ENCODE measurements around the gene NUDT6. TPM values are rescaled to one million over a fixed set of nuclear protein-coding genes. Genes with fewer than 3 reads are reported as not detected.
A peak's percentile ranks its signal among the peaks of the same experiment; 100 is the strongest.

Gene NUDT6
- total RNA-seq, 1 experiment from 2014 or later, result 4.0 TPM

- Histone ChIP-seq H4K8ac (replicated peaks; ENCODE audit: insufficient read length, low read depth, low read length) (no peak overlapping the region), H2BK5ac (ENCODE audit: insufficient read length, low read length) (no peak overlapping the region), H2BK15ac (ENCODE audit: low read depth, low read length) (no peak overlapping the region), H2BK120ac (ENCODE audit: low read depth, low read length, poor library complexity, severe bottlenecking) (no peak overlapping the region), H3K56ac (ENCODE audit: insufficient read length, low read depth, low read length) (no peak overlapping the region), H2BK20ac (ENCODE audit: low read depth, low read length, poor library complexity, severe bottlenecking) (no peak overlapping the region), H3K4me2 (ENCODE audit: insufficient read depth, insufficient read length, low read length) (no peak overlapping the region), H3K27ac (ENCODE audit: insufficient read length, low read depth, low read length) (no peak overlapping the region), H3K9me3 (ENCODE audit: control insufficient read depth, low read depth, low read length) (no peaks in the 10 kb centered on the region), H3K23ac (ENCODE audit: insufficient read length, low read depth, low read length) (no peak overlapping the region), H3K27me3 (ENCODE audit: insufficient read depth, low read length) (no peaks in the 10 kb centered on the region), H2AFZ (ENCODE audit: low read length) (no peak overlapping the region), H3K9ac (ENCODE audit: extremely low read depth, insufficient read length, low read length) (no peak overlapping the region), H3K18ac (ENCODE audit: insufficient read length, low read depth, low read length) (no peak overlapping the region), H3K4me1 (ENCODE audit: insufficient read depth, low read length) (peaks cover 20% of the 10 kb centered on the region), H4K20me1 (ENCODE audit: control insufficient read depth, insufficient read depth, insufficient read length) (no peaks in the 10 kb centered on the region), H3K79me2 (ENCODE audit: insufficient read depth, low read length) (peaks cover 62% of the 10 kb centered on the region), H3K79me1 (ENCODE audit: insufficient read depth, low read depth, low read length, poor library complexity, severe bottlenecking) (peaks cover 11% of the 10 kb centered on the region), H4K91ac (ENCODE audit: insufficient read length, low read depth, low read length) (no peak overlapping the region), H2AK5ac (ENCODE audit: insufficient read length, low read length) (no peak overlapping the region), H4K5ac (ENCODE audit: insufficient read length, low read depth, low read length) (no peak overlapping the region), H3K4ac (ENCODE audit: low read depth, low read length) (no peak overlapping the region), H2BK12ac (ENCODE audit: insufficient read length, low read depth, low read length) (no peak overlapping the region), H3T11ph (ENCODE audit: low read length) (no peak overlapping the region), H3K23me2 (ENCODE audit: insufficient read length, low read depth, low read length, poor library complexity, severe bottlenecking) (no peaks in the 10 kb centered on the region), H3K14ac (ENCODE audit: insufficient read depth, low read length) (no peak overlapping the region)
- Mint-ChIP-seq H3K27me3 (ENCODE audit: low read depth) (no peaks in the 10 kb centered on the region), H3K4me3 (no peak overlapping the region), H3K36me3 (ENCODE audit: insufficient read depth in 1 of 3, low read depth in 3 of 3) (peaks cover 0 to 21% (median 18%) of the 10 kb centered on the region in 3 experiments; a peak in 6 of 7 replicates), H3K9me3 (no peaks in the 10 kb centered on the region), H3K4me1 (peaks cover 82 to 86% of the 10 kb centered on the region in 2 experiments), H3K27ac (peak overlapping the region; percentile 17 to 90 (median 73); a peak in 6 of 7 replicates)
- DNase-seq, result no peak
- TF ChIP-seq CTCF (conservative IDR thresholded peaks at IDR 0.05), result no peak
- no CpG with 5 or more reads among the region's 10 CpGs for WGBS (ENCODE audit: extremely low coverage, insufficient read length, low lambda C conversion rate)
These were observed 67.7 kb downstream of the NUDT6 start for GRCh38 chr4:122854447-122855352.
